NOMO-1 treated with dmso at 0.1 percent for 144 hours (cell line): Measurements from ENCODE around the gene NFATC1.

Experiments used
- DNase-seq: peaks from one replicate; lab custom pipeline; 2025; ENCODE audit not compliant: unreplicated experiment; lab: John Stamatoyannopoulos, UW

Gene NFATC1

GRCh38 chr18:79388043-79388442 lies 7.7 kb upstream of the NFATC1 start:
- no peak for DNase-seq

DNA sequence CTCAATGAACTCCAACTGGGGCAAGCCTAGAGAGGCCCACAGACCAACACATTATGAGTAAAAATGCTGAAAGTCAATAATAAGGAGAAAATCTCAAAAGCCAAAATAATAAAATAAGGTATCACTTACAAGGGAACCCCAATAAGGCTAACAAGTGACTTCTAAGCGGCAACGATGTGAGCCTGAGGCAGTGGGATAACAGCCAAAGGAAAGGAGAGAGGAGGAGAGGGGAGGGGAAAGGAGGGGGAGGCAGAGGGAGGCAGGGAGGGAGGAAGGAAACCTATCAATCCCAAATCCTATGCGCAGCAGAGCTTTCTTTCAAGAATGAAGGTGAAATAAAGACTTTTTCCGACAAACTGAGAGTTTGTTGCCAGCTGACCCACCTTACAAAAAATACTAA lies 6.0 kb upstream of the NFATC1 start:
- no peak for DNase-seq

DNA sequence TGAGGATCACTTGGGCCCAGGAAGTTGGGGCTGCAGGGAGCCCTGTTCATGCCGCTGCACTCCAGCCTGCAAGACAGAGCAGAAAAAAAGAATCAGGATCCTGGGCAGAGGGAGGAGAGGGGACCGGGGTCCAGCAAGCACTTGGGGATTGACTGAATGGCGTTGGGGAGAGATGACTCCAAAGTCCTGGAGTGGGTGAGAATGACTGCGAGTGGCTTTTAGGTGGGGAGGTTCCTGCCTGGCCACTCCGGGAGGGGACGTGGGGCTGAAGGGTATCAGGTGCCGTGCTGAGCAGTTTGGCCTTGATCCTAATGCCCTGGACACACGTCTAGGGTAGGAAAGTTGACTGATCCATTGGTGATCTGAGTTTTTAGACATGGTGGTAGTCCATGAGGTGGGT lies 3.5 kb upstream of the NFATC1 start:
- DNase-seq: no peak

GRCh38 chr18:79393181-79393634 lies 2.5 kb upstream of the NFATC1 start:
- no peak for DNase-seq

GRCh38 chr18:79393635-79394533 lies 1.8 kb upstream of the NFATC1 start:
- no peak for DNase-seq

- no peak for DNase-seq
These were observed 1.0 kb upstream of the NFATC1 start for GRCh38 chr18:79394534-79395307.

GRCh38 chr18:79395308-79395640 lies 456 bp upstream of the NFATC1 start:
- no peak for DNase-seq

GRCh38 chr18:79396431-79397246 lies 909 bp downstream of the NFATC1 start:
- peak; percentile 32 for DNase-seq

GRCh38 chr18:79397247-79397829 lies 1.6 kb downstream of the NFATC1 start:
- no peak for DNase-seq

- DNase-seq: no peak
These were observed 2.4 kb downstream of the NFATC1 start for GRCh38 chr18:79397830-79398761.

GRCh38 chr18:79399275-79400081 lies 3.7 kb downstream of the NFATC1 start:
- no peak for DNase-seq

DNA sequence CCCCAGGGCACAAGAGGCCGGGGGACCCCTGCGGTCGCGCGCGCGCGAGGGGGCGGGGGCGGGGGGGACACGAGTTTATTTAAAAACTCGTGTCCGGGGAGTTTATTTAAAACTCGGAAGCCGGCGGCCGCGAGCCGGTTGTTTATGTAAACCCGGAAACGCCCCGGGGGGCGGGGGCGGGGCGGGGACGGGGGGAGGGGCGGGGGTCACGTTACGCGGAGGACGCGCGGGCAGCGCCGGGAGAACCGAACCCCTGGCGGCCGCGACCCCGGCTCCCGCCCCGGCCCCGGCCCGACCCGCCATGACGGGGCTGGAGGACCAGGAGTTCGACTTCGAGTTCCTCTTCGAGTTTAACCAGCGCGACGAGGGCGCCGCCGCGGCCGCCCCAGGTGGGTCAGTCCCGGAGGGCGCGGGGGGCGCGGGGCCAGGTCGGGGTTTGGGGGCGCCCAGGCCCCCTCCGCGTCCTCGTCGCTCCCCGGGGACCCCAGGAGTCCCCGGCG lies 4.4 kb downstream of the NFATC1 start:
- no peak for DNase-seq

DNA sequence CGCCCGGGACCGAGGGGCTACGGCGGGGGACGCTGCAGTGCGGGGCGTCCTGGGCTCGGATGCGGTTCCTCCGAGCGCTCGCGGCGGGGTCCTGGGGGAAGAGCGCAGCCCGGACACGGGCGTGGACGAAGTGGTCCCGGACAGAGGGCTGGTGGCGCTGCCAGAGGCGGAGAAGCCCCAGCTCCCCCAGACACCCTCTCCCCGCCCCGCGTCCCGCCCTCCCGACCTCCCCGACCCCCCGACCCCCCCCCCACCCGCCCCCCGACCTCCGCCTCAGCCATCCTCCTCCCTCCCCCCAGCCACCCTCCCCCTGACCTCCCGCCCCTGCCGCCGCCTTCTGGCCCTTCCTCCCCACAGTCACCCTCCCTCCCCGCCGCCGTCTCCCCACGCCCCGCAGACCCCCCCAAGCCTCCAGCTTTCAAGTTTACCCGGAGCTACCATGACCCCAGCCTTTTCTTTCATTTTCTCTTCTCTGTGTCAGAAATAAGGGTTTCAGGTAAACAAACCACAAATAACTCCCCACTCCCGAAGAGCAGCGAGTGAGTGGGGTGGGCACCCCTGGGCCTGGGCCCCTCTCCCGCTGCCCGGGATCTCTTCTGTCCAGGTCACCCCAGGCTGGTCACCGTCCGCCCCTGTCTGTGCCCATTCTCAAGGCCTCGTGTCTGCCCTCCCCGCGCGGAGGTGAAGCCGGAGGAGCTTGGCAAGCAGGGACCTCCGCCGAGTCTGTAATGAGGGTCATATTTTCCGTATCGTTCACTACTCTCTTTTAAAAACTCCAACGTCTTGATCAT lies 5.1 kb downstream of the NFATC1 start:
- no peak for DNase-seq

GRCh38 chr18:79401494-79402208 lies 5.9 kb downstream of the NFATC1 start:
- no peak for DNase-seq

DNA sequence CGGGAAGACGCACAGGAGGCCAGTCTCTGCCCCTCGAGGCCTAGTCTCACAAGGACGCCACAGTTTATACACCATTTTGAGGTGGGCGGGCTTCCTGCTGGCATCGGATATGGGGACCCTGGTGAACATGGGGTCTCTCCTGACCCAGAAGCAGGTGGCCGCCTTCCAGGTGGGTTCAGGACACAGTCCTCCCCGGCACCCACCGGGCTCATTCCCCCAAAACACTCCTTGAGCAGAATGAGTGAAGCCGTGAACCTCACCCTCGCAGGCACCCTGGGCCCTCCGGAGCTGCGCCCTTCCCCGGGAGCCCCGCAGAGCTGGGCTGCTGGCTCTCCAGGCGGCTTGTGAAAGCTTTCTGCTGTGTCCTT lies 6.5 kb downstream of the NFATC1 start:
- no peak for DNase-seq

- no peak for DNase-seq
These were observed 7.4 kb downstream of the NFATC1 start for GRCh38 chr18:79402977-79403722.
